ENCODE data around the gene SRCAP.
"Not testable (repeated sequence)": the region's sequence is repeated elsewhere in the genome, so short reads cannot be mapped to it uniquely, and the experiment has no call there.

The SRCAP gene

DNA sequence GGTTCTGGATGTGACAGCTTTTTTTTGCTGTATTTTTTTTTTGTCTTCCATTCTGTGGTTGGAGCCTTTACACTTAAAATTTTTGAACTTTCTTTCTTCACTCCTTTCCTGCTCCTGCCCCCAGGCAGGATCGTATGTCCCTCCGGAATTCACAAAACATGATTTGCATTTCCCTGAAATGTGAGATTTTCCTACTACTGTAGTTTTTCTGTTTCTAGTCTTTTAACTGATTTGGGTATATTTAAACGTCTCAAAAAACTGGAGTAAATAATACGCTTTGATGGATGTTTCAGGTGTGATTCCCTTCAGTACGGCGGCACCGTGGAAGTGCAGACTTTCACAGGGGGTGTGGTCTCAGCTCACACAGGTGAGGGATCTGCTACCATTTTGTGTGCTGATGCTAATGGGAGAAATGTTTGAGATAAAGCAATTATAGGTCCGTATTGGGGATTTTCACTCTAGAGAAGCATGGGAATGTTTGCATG is 686 bp downstream of the SRCAP start:
- FAIRE-seq, result no peak

GRCh38 chr16:30700491-30700890 is 1.5 kb downstream of the SRCAP start:
- FAIRE-seq, result no peak

DNA sequence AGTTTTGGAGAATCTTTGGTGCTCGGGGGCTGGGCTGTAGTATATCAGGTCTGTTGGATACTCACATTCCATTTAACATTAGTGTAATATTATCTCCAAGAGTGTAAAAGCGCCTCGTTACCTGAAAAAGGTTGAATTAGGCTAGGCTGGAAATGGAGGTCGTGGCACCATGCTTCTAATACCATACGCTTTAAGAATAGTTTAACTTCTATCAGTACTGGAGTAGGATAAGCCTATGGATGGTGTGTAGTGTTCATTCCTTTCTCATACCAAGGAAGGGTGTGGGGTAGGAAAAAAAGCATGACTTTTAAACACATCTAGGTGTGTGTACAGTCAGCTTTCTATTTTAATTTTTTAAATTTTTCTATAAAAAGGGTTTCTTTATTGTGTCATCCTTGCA is 2.0 kb downstream of the SRCAP start:
- FAIRE-seq, result no peak

DNA sequence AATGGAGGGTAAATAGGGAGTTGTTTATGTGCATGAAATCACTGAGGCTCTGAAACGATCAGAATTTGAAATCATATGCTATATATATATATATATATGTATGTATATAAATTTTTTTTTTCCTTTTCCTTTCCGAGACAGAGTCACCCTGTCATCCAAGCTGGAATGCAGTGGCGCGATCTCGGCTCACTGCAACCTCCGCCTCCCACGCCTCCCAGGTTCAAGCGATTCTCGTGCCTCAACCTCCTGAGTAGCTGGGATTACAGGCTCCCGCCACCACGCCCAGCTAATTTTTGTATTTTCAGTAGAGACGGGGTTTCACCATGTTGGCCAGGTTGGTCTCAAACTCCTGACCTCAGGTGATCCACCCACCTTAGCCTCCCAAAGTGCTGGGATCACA is 4.1 kb downstream of the SRCAP start:
- not testable (repeated sequence) for FAIRE-seq

DNA sequence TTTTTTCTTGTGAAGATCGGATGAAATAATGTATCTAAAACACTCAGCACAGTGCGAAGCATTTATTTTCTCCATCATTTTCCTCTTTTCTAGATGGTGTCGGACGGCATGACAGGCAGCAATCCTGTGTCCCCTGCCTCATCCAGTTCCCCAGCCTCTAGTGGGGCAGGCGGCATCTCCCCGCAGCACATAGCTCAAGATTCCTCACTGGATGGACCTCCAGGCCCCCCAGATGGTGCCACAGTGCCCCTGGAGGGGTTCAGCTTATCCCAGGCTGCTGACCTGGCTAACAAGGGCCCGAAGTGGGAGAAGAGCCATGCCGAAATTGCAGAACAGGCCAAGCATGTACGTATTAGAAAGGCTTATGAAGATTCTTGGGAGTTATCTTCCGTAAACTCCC is 5.0 kb downstream of the SRCAP start:
- FAIRE-seq, result no peak

- FAIRE-seq, result no peak
Measured at GRCh38 chr16:30706046-30706445, 7.1 kb downstream of the SRCAP start.

DNA sequence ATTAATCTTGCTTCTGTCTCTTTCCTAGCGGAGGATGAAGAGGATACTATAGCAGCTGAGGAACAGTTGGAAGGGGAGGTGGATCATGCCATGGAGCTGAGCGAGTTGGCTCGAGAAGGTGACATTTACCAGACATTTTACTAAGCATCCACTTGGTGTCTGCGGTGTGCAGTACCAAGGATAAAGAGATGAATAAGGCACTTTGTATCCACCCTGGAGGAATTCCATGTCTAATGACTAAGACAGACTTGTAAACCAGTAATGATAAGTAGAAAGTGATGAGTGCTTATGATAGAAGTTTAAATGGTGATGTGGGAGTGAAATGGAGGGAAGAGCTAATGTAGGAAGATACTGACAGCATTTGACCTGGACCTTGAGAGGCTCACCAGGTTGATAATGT is 12.0 kb downstream of the SRCAP start:
- FAIRE-seq, result no peak

- FAIRE-seq, result no peak
Measured at GRCh38 chr16:30711712-30712111, 12.7 kb downstream of the SRCAP start.

DNA sequence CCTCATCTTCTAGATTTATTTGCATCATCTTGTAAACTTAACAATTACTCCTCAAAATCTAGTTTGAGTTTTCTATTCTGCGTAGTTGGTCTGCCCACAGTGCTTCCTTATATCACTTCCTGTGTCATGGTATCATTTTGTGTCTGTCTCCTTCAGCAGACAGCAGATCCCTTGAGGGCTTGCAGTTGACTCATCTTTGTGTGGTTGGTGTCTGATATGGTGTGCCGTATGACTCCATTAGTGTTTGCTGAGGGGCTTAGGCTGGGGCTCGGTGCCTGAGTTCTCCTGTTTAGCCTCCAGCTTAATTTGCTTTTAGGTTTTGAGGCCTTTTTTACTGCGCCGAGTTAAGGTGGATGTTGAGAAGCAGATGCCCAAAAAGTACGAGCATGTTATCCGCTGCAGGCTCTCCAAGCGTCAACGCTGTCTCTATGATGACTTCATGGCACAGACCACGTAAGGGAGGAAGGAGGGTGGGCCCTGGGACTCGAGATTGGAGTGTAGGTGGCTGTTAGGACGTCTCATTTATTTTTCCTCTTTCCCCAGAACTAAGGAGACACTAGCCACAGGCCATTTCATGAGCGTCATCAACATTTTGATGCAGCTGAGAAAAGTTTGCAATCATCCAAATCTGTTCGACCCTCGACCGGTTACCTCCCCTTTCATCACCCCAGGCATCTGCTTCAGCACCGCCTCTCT is 16.9 kb downstream of the SRCAP start:
- FAIRE-seq, result no peak

DNA sequence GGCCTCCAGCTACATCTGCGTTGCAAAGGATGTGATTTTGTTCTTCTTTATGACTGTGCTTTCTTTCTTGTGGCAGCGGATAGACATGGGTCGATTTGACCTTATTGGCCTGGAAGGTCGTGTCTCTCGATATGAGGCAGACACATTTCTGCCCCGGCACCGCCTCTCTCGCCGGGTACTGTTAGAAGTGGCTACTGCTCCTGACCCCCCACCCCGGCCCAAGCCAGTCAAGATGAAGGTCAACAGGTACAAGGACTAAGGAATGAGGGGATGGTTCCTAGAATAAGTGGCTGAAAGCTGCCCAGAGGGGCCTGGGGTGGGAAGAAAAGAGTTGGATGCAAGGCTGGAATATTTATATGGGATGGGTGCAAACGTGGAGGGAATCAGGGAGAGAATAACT is 21.1 kb downstream of the SRCAP start:
- FAIRE-seq, result no peak

DNA sequence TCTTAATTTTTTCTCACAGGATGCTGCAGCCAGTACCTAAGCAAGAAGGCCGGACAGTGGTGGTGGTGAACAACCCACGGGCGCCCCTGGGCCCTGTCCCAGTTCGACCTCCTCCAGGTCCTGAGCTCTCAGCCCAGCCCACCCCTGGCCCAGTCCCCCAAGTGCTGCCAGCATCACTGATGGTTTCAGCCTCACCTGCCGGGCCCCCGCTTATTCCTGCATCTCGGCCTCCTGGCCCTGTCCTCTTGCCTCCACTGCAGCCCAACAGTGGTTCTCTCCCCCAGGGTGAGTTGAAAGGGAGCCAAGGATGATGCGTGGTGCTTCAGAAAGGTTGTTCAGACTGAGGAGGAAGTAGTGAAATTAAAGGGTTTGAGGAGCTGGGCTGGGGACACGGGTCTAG is 21.7 kb downstream of the SRCAP start:
- no peak for FAIRE-seq

DNA sequence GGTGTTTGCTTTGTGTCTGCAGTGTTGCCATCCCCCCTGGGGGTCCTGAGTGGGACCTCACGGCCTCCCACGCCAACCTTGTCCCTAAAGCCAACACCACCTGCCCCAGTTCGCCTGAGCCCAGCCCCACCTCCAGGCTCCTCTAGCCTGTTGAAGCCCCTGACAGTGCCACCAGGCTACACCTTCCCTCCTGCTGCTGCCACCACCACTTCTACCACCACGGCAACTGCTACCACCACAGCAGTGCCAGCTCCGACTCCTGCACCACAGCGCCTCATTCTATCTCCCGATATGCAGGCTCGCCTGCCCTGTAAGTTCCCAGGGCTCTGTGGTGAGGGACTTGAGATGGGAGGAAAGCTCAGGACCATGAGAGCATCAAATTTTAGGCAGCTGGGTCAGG is 22.2 kb downstream of the SRCAP start:
- no peak for FAIRE-seq

GRCh38 chr16:30721606-30722005 is 22.6 kb downstream of the SRCAP start:
- no peak for FAIRE-seq

GRCh38 chr16:30722443-30722842 is 23.5 kb downstream of the SRCAP start:
- FAIRE-seq, result no peak

DNA sequence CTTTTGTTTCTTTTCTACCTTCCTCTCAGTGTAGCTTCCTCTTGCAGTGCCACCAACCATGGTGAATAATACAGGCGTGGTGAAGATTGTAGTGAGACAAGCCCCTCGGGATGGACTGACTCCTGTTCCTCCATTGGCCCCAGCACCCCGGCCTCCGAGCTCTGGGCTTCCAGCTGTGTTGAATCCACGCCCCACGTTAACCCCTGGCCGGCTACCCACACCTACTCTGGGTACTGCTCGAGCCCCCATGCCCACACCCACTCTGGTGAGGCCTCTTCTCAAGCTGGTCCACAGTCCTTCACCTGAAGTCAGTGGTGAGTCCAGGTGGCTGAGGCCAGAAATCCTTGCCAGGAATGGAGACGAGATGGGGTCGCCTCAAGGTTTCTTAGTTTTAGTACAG is 23.9 kb downstream of the SRCAP start:
- no peak for FAIRE-seq

- no peak for FAIRE-seq
Measured at GRCh38 chr16:30723725-30724355, 24.9 kb downstream of the SRCAP start.

DNA sequence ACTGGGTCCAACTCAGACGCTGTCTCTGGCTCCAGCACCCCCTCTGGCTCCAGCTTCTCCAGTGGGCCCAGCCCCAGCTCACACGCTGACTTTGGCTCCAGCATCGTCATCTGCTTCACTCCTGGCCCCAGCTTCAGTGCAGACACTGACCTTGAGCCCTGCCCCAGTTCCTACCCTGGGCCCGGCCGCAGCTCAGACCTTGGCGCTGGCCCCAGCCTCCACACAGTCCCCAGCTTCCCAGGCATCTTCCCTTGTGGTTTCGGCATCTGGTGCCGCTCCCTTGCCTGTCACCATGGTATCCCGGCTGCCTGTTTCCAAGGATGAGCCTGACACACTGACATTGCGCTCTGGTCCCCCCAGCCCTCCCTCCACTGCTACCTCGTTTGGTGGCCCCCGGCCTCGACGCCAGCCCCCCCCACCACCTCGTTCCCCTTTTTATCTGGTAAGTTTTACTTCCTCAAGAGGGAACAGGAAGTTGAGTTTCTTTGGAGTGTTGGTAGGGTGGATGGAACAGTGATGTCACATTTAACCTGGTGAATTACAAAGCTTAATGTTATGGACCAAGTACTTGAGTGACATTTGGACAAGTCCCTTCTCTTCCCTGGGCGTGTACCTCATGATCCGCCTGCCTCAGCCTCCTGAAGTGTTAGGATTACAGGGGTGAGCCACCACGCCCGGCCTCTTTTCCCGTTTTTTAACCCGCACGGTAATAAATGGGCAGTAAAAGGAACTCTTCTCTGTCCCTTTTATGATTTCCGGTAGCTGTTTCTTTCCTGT is 25.9 kb downstream of the SRCAP start:
- FAIRE-seq, result no peak

- no peak for FAIRE-seq
Measured at GRCh38 chr16:30725418-30725792, 26.4 kb downstream of the SRCAP start.

DNA sequence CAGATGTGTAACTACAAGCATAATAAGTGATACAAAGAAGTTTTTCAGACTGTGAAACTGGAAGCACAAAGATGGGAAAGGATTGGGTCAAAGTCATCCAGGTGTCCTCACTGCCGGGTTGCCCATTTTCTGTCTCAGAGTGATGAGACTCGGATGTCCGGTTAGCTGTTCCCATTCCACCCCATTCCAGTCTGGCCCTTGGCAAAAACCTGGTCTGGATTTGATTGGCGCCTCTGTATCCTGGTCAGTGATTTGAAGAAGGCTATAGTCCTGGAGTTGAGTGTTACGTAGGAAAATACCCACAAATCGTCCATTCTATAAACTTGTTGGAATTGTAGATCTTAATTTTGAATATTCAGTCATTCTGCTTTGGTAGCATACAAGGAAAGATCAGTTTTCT is 29.4 kb downstream of the SRCAP start:
- FAIRE-seq, result no peak

- no peak for FAIRE-seq
Measured at GRCh38 chr16:30728899-30729672, 30.1 kb downstream of the SRCAP start.

DNA sequence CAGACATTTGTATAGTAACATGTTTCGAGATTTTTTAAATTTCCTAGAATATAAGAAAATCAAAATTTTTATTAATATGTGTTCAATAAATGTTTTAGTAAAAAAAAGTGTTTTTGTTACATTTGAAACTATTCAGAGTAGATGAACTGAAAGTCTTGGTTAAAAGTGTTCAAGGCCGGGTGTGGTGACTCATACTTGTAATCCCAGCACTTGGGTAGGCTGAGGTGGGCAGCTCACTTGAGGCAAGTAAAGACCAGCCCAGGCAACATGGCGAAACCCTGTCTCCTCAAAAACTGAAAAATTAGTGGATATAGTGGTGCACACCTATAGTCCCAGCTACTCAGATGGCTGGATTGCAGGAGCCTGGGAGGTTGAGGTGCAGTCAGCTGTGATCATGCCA is 32.4 kb downstream of the SRCAP start:
- FAIRE-seq, result no peak

- no peak for FAIRE-seq
Measured at GRCh38 chr16:30736995-30737793, 38.2 kb downstream of the SRCAP start.

Measured in G401.6 (cell line).